22Rv1 (cell line): Measurements from ENCODE around the gene JKAMP.

Experiments
- H3K27ac ChIP-seq: fragments of 450-650 bp; 2 replicates; pipeline ENCODE4 v1.5.1; 2017
- CTCF ChIP-seq: fragments of 450-650 bp; IDR thresholded peaks from 2 replicates; pipeline ENCODE4 v1.5.1; 2017; ENCODE audit warnings: mild to moderate bottlenecking
- ZFX ChIP-seq: fragments of 450-650 bp; IDR thresholded peaks from 2 replicates; pipeline ENCODE4 v1.6.1; 2017; ENCODE audit warnings: antibody characterized with exemption, borderline replicate concordance

JKAMP gene

GRCh38 chr14:59481871-59482540 lies 2.3 kb upstream of the JKAMP start:
- H3K27ac ChIP-seq: peak overlapping the region; percentile 91
- TF ChIP-seq CTCF (no peak), ZFX (no peak)

- TF ChIP-seq ZFX (no peak), CTCF (no peak)
- peak overlapping the region; percentile 91 for H3K27ac ChIP-seq
Observed at GRCh38 chr14:59482541-59483331, 1.6 kb upstream of the JKAMP start.

- peak overlapping the region; percentile 91 for H3K27ac ChIP-seq
- TF ChIP-seq CTCF (no peak), ZFX (no peak)
Observed at GRCh38 chr14:59483363-59483762, 954 bp upstream of the JKAMP start.

GRCh38 chr14:59484639-59485175 lies 390 bp downstream of the JKAMP start:
- H3K27ac ChIP-seq: peak overlapping the region; percentile 91
- TF ChIP-seq ZFX (no peak), CTCF (no peak)

- TF ChIP-seq ZFX: no peak
- no peak for TF ChIP-seq CTCF
- no peak overlapping the region for H3K27ac ChIP-seq
Observed at GRCh38 chr14:59490756-59491155, 6.4 kb downstream of the JKAMP start.

- TF ChIP-seq CTCF (no peak), ZFX (no peak)
- H3K27ac ChIP-seq: no peak overlapping the region
Observed at GRCh38 chr14:59492384-59492783, 8.1 kb downstream of the JKAMP start.

GRCh38 chr14:59500732-59501131 lies 16.4 kb downstream of the JKAMP start:
- H3K27ac ChIP-seq: no peak overlapping the region
- no peak for TF ChIP-seq CTCF
